ENCODE results near the gene RNF19B. TPM values are rescaled to one million over a fixed set of nuclear protein-coding genes. Genes with fewer than 3 reads are reported as not detected.

RNF19B gene
- total RNA-seq, 2 donors from 2014 or later: 17.8 TPM

GRCh38 chr1:32949519-32949918 lies 15.1 kb downstream of the RNF19B start:
- H3K4me3 Mint-ChIP-seq: no peak overlapping the region
- H3K27me3 Mint-ChIP-seq (ENCODE audit: insufficient read depth): no peaks in the 10 kb centered on the region
- Histone ChIP-seq H3K27me3 (ENCODE audit: control insufficient read depth, insufficient read depth, low read length, poor library complexity, severe bottlenecking) (no peaks in the 10 kb centered on the region), H3K9ac (ENCODE audit: extremely low read depth, low read length, poor library complexity, severe bottlenecking) (no peak overlapping the region), H3K4me1 (ENCODE audit: control insufficient read depth, insufficient read depth, low read length) (peaks cover 10% of the 10 kb centered on the region), H3K27ac (ENCODE audit: low read depth, low read length) (no peak overlapping the region), H3K36me3 (ENCODE audit: control insufficient read depth, insufficient read depth, low read length) (peaks cover 40% of the 10 kb centered on the region), H3K9me3 (ENCODE audit: control insufficient read depth, low read length) (no peaks in the 10 kb centered on the region), H3K4me3 (ENCODE audit: low read length) (peak overlapping the region; percentile 16)
- H3K4me1 Mint-ChIP-seq: peaks cover 23% of the 10 kb centered on the region
- WGBS, 2 experiments (ENCODE audit: insufficient coverage in 1 of 2, insufficient read length in 1 of 2): 88 to 98% methylated on average over 4 to 5 of the region's 5 CpGs
- peaks cover 40% of the 10 kb centered on the region for H3K36me3 Mint-ChIP-seq (ENCODE audit: low read depth)
- no peak for DNase-seq
- H3K9me3 Mint-ChIP-seq: no peaks in the 10 kb centered on the region
- H3K27ac Mint-ChIP-seq: peak overlapping the region; percentile 68
- no peak for TF ChIP-seq CTCF (conservative IDR thresholded peaks at IDR 0.05)

GRCh38 chr1:32948905-32949304 lies 15.7 kb downstream of the RNF19B start:
- TF ChIP-seq CTCF (conservative IDR thresholded peaks at IDR 0.05): no peak
- H3K4me1 Mint-ChIP-seq: peaks cover 23% of the 10 kb centered on the region

GRCh38 chr1:32948390-32948722 lies 16.3 kb downstream of the RNF19B start:
- H3K27ac Mint-ChIP-seq: no peak overlapping the region

More at GRCh38 chr1:32948905-32949304, 15.7 kb downstream of the RNF19B start:
- H3K27ac Mint-ChIP-seq: no peak overlapping the region
- no peak overlapping the region for H3K27ac ChIP-seq (ENCODE audit: low read depth, low read length)
- H3K4me1 ChIP-seq (ENCODE audit: control insufficient read depth, insufficient read depth, low read length): peaks cover 10% of the 10 kb centered on the region
- H3K27me3 Mint-ChIP-seq (ENCODE audit: insufficient read depth): no peaks in the 10 kb centered on the region
- peak overlapping the region; percentile 18 for H3K4me3 Mint-ChIP-seq
- H3K9me3 ChIP-seq (ENCODE audit: control insufficient read depth, low read length): no peaks in the 10 kb centered on the region
- H3K9me3 Mint-ChIP-seq: no peaks in the 10 kb centered on the region
- peaks cover 46% of the 10 kb centered on the region for H3K36me3 Mint-ChIP-seq (ENCODE audit: low read depth)
- H3K9ac ChIP-seq (ENCODE audit: extremely low read depth, low read length, poor library complexity, severe bottlenecking): no peak overlapping the region
- WGBS, 2 experiments (ENCODE audit: insufficient coverage in 1 of 2, insufficient read length in 1 of 2): 67 to 76% methylated on average over 1 of the region's 1 CpG
- peaks cover 46% of the 10 kb centered on the region for H3K36me3 ChIP-seq (ENCODE audit: control insufficient read depth, insufficient read depth, low read length)
- no peaks in the 10 kb centered on the region for H3K27me3 ChIP-seq (ENCODE audit: control insufficient read depth, insufficient read depth, low read length, poor library complexity, severe bottlenecking)
- no peak for DNase-seq
- H3K4me3 ChIP-seq (ENCODE audit: low read length): peak overlapping the region; percentile 16

More at GRCh38 chr1:32948390-32948722, 16.3 kb downstream of the RNF19B start:
- H3K4me1 Mint-ChIP-seq: peaks cover 23% of the 10 kb centered on the region
- Histone ChIP-seq H3K4me1 (ENCODE audit: control insufficient read depth, insufficient read depth, low read length) (peaks cover 10% of the 10 kb centered on the region), H3K36me3 (ENCODE audit: control insufficient read depth, insufficient read depth, low read length) (peaks cover 52% of the 10 kb centered on the region), H3K9ac (ENCODE audit: extremely low read depth, low read length, poor library complexity, severe bottlenecking) (no peak overlapping the region), H3K9me3 (ENCODE audit: control insufficient read depth, low read length) (no peaks in the 10 kb centered on the region), H3K27me3 (ENCODE audit: control insufficient read depth, insufficient read depth, low read length, poor library complexity, severe bottlenecking) (no peaks in the 10 kb centered on the region), H3K4me3 (ENCODE audit: low read length) (peak overlapping the region; percentile 16), H3K27ac (ENCODE audit: low read depth, low read length) (no peak overlapping the region)
- 88 to 100% methylated on average over 1 of the region's 1 CpG for WGBS, 2 experiments (ENCODE audit: insufficient coverage in 1 of 2, insufficient read length in 1 of 2)
- DNase-seq: no peak
- no peaks in the 10 kb centered on the region for H3K27me3 Mint-ChIP-seq (ENCODE audit: insufficient read depth)
- H3K4me3 Mint-ChIP-seq: no peak overlapping the region
- no peak for TF ChIP-seq CTCF (conservative IDR thresholded peaks at IDR 0.05)
- peaks cover 49% of the 10 kb centered on the region for H3K36me3 Mint-ChIP-seq (ENCODE audit: low read depth)
- no peaks in the 10 kb centered on the region for H3K9me3 Mint-ChIP-seq
